WI38 (cell line): ENCODE data around the gene PNMA3.
"Not testable (repeated sequence)": the region's sequence is repeated elsewhere in the genome, so short reads cannot be mapped to it uniquely, and the experiment has no call there.

Source experiments
- H3K4me3 ChIP-seq: 2 replicates; pipeline ENCODE4 v1.5.1; 2011; ENCODE audit warnings: low read depth, mild to moderate bottlenecking, control low read depth, low read length
- CTCF ChIP-seq: IDR thresholded peaks from 2 replicates; pipeline ENCODE4 v1.5.1; 2012; ENCODE audit warnings: low read depth, mild to moderate bottlenecking, control low read depth, low read length

PNMA3 gene

GRCh38 chrX:153055871-153056749 lies at the start of gene PNMA3:
TSS of gene PNMA3 (plus strand) at chrX:153056470. CDS start at chrX:153057056, 586 bp downstream.
- no peak within 1 kb of the TSS for H3K4me3 ChIP-seq
- TF ChIP-seq CTCF: no peak

GRCh38 chrX:153017174-153017573 lies 39.1 kb upstream of the PNMA3 start:
- H3K4me3 ChIP-seq: not testable (repeated sequence)

- no peak for TF ChIP-seq CTCF
- H3K4me3 ChIP-seq: no peak overlapping the region
Observed at GRCh38 chrX:153019166-153019565, 37.1 kb upstream of the PNMA3 start.

- not testable (repeated sequence) for H3K4me3 ChIP-seq
Observed at GRCh38 chrX:153026501-153026900, 29.8 kb upstream of the PNMA3 start.

GRCh38 chrX:153028487-153028886 lies 27.8 kb upstream of the PNMA3 start:
- not testable (repeated sequence) for H3K4me3 ChIP-seq

- no peak for TF ChIP-seq CTCF
- no peak overlapping the region for H3K4me3 ChIP-seq
Observed at GRCh38 chrX:153029162-153029561, 27.1 kb upstream of the PNMA3 start.

GRCh38 chrX:153029875-153030274 lies 26.4 kb upstream of the PNMA3 start:
- H3K4me3 ChIP-seq: no peak overlapping the region
- TF ChIP-seq CTCF: no peak

GRCh38 chrX:153030801-153031200 lies 25.5 kb upstream of the PNMA3 start:
- no peak for TF ChIP-seq CTCF
- H3K4me3 ChIP-seq: no peak overlapping the region

GRCh38 chrX:153032397-153033118 lies 23.7 kb upstream of the PNMA3 start:
- no peak overlapping the region for H3K4me3 ChIP-seq
- TF ChIP-seq CTCF: peak; percentile 68
